ENCODE data around the gene ZNF516. TPM values are rescaled to one million over a fixed set of nuclear protein-coding genes. Genes with fewer than 3 reads are reported as not detected.

Gene ZNF516
- total and polyA plus RNA-seq, 2 of the 4 experiments (the other 2 are of a cell fraction) = 7.9 to 16.9 TPM

- Histone ChIP-seq H2BK15ac (ENCODE audit: low read depth, low read length) (no peak overlapping the region), H3K4me2 (ENCODE audit: low read depth, low read length) (no peak overlapping the region; the same call in 1 of the 2 replicates), H2AK5ac (ENCODE audit: low read depth, low read length) (peak overlapping the region; percentile 59), H3K56ac (ENCODE audit: extremely low read depth, insufficient read depth, low read length) (no peak overlapping the region), H3K4ac (ENCODE audit: low read depth, low read length) (no peak overlapping the region), H3K23ac (ENCODE audit: low read depth, low read length) (no peak overlapping the region), H3K9me1 (ENCODE audit: insufficient read depth, low read length) (peaks cover 15% of the 10 kb centered on the region), H2AFZ (replicated peaks; ENCODE audit: low read length, poor library complexity) (no peak overlapping the region), H3K9me3 (ENCODE audit: control insufficient read depth, insufficient read depth, low read length) (no peaks in the 10 kb centered on the region), H3K79me1 (ENCODE audit: low read depth in 1 of 2, low read length in 2 of 2) (peaks cover 27 to 56% of the 10 kb centered on the region in 2 experiments), H4K91ac (ENCODE audit: insufficient read depth, low read depth, low read length) (no peak overlapping the region), H3K18ac (ENCODE audit: low read depth, low read length) (no peak overlapping the region), H3K36me3 (ENCODE audit: control insufficient read depth, insufficient read depth, low read length) (peaks cover 29% of the 10 kb centered on the region; the same call in 1 of the 2 replicates), H3K4me1 (ENCODE audit: control insufficient read depth, insufficient read depth, low read length) (peaks cover 15% of the 10 kb centered on the region), H3K27me3 (ENCODE audit: control insufficient read depth, insufficient read depth, low read length) (no peaks in the 10 kb centered on the region), H4K20me1 (ENCODE audit: insufficient read depth, low read length) (peaks cover 46% of the 10 kb centered on the region), H3K14ac (replicated peaks; ENCODE audit: low read depth, low read length) (no peak overlapping the region), H2BK120ac (ENCODE audit: low read depth, low read length) (no peak overlapping the region), H4K5ac (ENCODE audit: low read depth, low read length) (no peak overlapping the region; the same call in 1 of the 2 replicates), H4K8ac (ENCODE audit: low read depth in 2 of 2, low read length in 2 of 2) (no peak overlapping the region; a peak in 1 of 4 replicates), H2AK9ac (replicated peaks; ENCODE audit: low read depth, low read length, poor library complexity) (no peak overlapping the region), H2BK5ac (ENCODE audit: low read depth, low read length, poor library complexity, severe bottlenecking) (no peak overlapping the region), H2BK20ac (ENCODE audit: low read depth, low read length) (no peak overlapping the region), H3K4me3 (ENCODE audit: insufficient read depth, low read depth, low read length) (no peak overlapping the region), H3K9ac (ENCODE audit: low read depth, low read length) (no peak overlapping the region), H3K27ac (ENCODE audit: insufficient read depth, low read length) (no peak overlapping the region)
- DNase-seq (no peak), ATAC-seq (ENCODE audit: low read depth) (no peak)
- BruUV-seq (replicated peaks) = no TSS peak
- dilution Hi-C loops (cut with HindIII; ENCODE audit: low sequenced_read_pairs, unreplicated experiment) = no loop called here
- CTCF ChIA-PET = no interaction called here
- in situ Hi-C loops (cut with MboI; ENCODE audit: low sequenced_read_pairs) = no loop called here
- intact Hi-C loops (cut with micrococcal nuclease) = no loop called here
- WGBS, 2 experiments (ENCODE audit: extremely low coverage in 2 of 2, insufficient read length in 1 of 2) = 89% methylated on average over 5 of the region's 27 CpGs; no CpG with 5 or more reads in 1 of the 2 experiments
- POLR2A ChIA-PET (ENCODE audit: unreplicated experiment) = no interaction called here
- TF ChIP-seq ELK1 (IDR thresholded peaks at IDR 0.05; ENCODE audit: borderline replicate concordance, low read depth, low read length) (no peak), CTCF (conservative IDR thresholded peaks at IDR 0.05; ENCODE audit: low read depth, low read length) (no peak), MAZ (IDR thresholded peaks at IDR 0.05; ENCODE audit: borderline replicate concordance, low read depth, low read length) (no peak), RCOR1 (IDR thresholded peaks at IDR 0.05; ENCODE audit: insufficient replicate concordance, low read length) (no peak), MXI1 (IDR thresholded peaks at IDR 0.05; ENCODE audit: borderline replicate concordance, low read depth, low read length) (no peak), POLR2A (IDR thresholded peaks at IDR 0.05; ENCODE audit: low read depth, low read length) (no peak), RAD21 (IDR thresholded peaks at IDR 0.05; ENCODE audit: low read length) (no peak), USF2 (IDR thresholded peaks at IDR 0.05; ENCODE audit: low read depth, low read length) (no peak), MAFK (IDR thresholded peaks at IDR 0.05; ENCODE audit: low read depth, low read length) (no peak), CEBPB (IDR thresholded peaks at IDR 0.05; ENCODE audit: low read depth, low read length) (no peak), BHLHE40 (IDR thresholded peaks at IDR 0.05; ENCODE audit: low read depth, low read length) (no peak), SMC3 (IDR thresholded peaks at IDR 0.05; ENCODE audit: low read depth, low read length) (no peak), RFX5 (IDR thresholded peaks at IDR 0.05; ENCODE audit: low read depth, low read length) (no peak), CHD1 (IDR thresholded peaks at IDR 0.05; ENCODE audit: low read depth, low read length) (no peak)
Measured at GRCh38 chr18:76376668-76377358, 118.2 kb downstream of the ZNF516 start.
